HG03457 (cell line): Measurements from ENCODE around the gene DENND2A.
"Not testable (repeated sequence)": the region's sequence is repeated elsewhere in the genome, so short reads cannot be mapped to it uniquely, and the experiment has no call there.

Source experiments
- ATAC-seq: cut with Tn5 transposase; IDR thresholded peaks from one replicate; pipeline ENCODE4 v1.9.1; 2021; ENCODE audit warnings: moderate number of reproducible peaks; ENCODE audit not compliant: unreplicated experiment

The DENND2A gene

GRCh38 chr7:140640727-140641523 lies at the start of gene DENND2A:
Gene DENND2A, minus strand, starts transcription at chr7:140640813. Its CDS starts 38,416 bp downstream, at chr7:140602397.
- ATAC-seq, result no peak

GRCh38 chr7:140689199-140690152 lies 48.9 kb upstream of the DENND2A start:
- ATAC-seq, result no peak

GRCh38 chr7:140688341-140688740 lies 47.7 kb upstream of the DENND2A start:
- no peak for ATAC-seq

- no peak for ATAC-seq
These were observed 46.3 kb upstream of the DENND2A start for GRCh38 chr7:140686921-140687320.

- ATAC-seq, result no peak
These were observed 44.9 kb upstream of the DENND2A start for GRCh38 chr7:140685407-140686087.

- ATAC-seq, result no peak
These were observed 43.7 kb upstream of the DENND2A start for GRCh38 chr7:140684066-140684950.

GRCh38 chr7:140683657-140684056 lies 43.0 kb upstream of the DENND2A start:
- no peak for ATAC-seq

GRCh38 chr7:140681766-140682165 lies 41.2 kb upstream of the DENND2A start:
- ATAC-seq, result no peak

- no peak for ATAC-seq
These were observed 40.3 kb upstream of the DENND2A start for GRCh38 chr7:140680886-140681285.

- no peak for ATAC-seq
These were observed 38.6 kb upstream of the DENND2A start for GRCh38 chr7:140679186-140679585.

GRCh38 chr7:140678816-140679130 lies 38.2 kb upstream of the DENND2A start:
- ATAC-seq, result no peak

- no peak for ATAC-seq
These were observed 37.6 kb upstream of the DENND2A start for GRCh38 chr7:140678081-140678815.

- ATAC-seq, result no peak
These were observed 36.9 kb upstream of the DENND2A start for GRCh38 chr7:140677496-140677895.

- ATAC-seq, result not testable (repeated sequence)
These were observed 36.3 kb upstream of the DENND2A start for GRCh38 chr7:140676956-140677355.

GRCh38 chr7:140676306-140676705 lies 35.7 kb upstream of the DENND2A start:
- peak; percentile 37 for ATAC-seq

GRCh38 chr7:140675726-140676125 lies 35.1 kb upstream of the DENND2A start:
- ATAC-seq, result no peak

GRCh38 chr7:140674899-140675701 lies 34.5 kb upstream of the DENND2A start:
- ATAC-seq, result no peak

- ATAC-seq, result no peak
These were observed 33.8 kb upstream of the DENND2A start for GRCh38 chr7:140674356-140674800.

- no peak for ATAC-seq
These were observed 33.2 kb upstream of the DENND2A start for GRCh38 chr7:140673774-140674155.
